GM19395 (cell line): ENCODE data around the gene TRAP1.
"Not testable (repeated sequence)": the region's sequence is repeated elsewhere in the genome, so short reads cannot be mapped to it uniquely, and the experiment has no call there.

Source experiments
- ATAC-seq: cut with Tn5 transposase; IDR thresholded peaks from one replicate; pipeline ENCODE4 v1.9.1; 2021; ENCODE audit warnings: mild to moderate bottlenecking, moderate library complexity; ENCODE audit not compliant: unreplicated experiment

The TRAP1 gene

DNA sequence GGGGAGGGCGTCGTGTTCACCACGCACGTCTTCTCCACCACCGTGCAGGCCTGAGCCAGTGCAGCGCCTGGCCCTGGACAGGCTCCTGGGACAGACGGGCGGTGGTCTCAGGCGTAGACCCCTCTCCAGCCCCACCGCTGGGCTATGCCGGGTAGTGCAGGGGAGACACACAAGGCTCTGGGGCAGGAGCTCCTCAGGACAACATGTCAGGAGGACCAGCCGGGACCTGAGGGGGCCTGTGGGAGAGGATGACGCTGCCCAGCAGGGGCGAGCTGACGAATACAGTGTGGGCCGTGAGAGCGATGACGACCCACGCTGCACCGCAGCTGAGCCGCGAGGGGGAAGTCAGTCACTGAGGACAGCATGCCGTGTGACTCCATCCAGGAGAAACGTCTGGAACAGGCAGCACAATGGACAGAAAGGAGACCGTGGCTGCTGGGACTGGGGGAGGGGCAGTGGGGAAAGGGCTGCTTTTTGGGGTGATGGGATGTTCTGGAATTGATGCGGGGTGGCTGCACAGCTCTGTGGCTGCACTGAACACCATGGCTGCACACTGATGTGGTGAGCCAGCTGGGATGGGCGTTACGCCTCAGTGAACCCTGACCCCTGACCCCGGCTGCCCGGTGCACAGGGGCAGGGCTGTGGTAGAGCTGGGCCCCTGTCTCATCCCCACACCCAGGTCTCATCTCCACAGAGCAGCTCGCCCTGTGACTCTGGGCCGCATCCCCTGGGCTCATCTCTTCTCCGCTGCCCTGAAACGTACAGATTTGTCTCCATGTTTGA lies 42.6 kb downstream of the TRAP1 start:
- no peak for ATAC-seq

- ATAC-seq: no peak
These were observed 43.5 kb downstream of the TRAP1 start for GRCh38 chr16:3673676-3674377.

DNA sequence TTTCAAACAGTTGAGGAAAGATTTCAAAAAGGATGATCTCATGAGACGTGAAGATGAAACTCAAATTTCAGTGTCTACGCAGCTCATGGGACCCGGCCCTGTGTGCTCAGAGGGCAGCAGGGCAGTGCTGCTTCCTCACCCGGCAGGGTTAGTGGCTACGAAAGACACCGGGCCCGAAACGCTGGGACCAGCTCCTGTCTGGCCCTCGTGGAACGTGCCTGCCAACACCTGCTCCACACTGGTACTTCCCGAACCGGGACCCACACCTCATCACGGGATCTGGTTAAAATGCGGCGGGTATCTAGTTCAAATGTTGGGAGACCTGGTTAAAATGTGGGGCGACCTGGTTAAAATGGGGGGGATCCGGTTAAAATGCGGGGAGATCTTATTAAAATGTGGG lies 44.1 kb downstream of the TRAP1 start:
- no peak for ATAC-seq

GRCh38 chr16:3672571-3673041 lies 44.7 kb downstream of the TRAP1 start:
- ATAC-seq: no peak

DNA sequence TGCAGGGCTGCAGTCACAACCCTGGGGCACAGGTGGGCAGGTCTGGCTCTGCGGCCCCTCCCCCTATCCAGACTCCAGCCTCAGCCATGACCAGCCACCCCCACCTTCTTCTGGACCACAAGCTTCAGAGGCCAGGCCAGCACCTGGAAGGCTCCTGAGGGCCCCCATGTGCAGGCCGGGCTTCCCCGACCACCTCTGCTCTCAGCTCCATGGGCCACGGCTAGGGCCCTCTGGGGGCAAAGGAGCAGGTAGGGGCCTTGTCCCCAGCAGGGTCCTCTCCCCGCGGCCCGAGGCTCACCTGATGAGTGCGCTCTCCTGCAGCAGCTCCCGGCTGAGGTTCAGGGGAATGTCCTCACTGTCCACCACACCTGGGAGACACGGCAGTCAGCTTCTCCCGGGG lies 45.9 kb downstream of the TRAP1 start:
- ATAC-seq: no peak

- no peak for ATAC-seq
These were observed 46.6 kb downstream of the TRAP1 start for GRCh38 chr16:3670711-3671110.

GRCh38 chr16:3669082-3669481 lies 48.2 kb downstream of the TRAP1 start:
- ATAC-seq: no peak

- ATAC-seq: no peak
These were observed 48.7 kb downstream of the TRAP1 start for GRCh38 chr16:3668626-3669025.

DNA sequence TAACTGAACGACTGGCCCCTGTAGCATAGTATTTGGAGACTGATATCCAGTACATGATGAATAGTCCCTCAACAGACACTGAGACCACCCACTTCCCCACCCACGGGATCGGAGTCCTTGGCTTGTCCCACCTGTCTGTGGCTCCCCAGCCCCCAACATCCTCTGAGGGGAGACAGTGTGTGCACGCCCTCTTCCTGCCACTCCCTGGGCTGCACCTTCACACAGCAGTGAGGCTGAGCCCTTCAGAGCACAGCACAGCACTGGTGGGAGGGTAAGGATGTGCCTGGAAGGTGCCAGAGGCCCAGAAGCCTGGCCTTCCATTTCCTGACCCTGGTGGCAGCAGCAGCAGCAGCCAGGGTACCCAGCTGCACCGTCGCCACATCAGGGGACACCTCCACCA lies 51.8 kb downstream of the TRAP1 start:
- ATAC-seq: no peak

GRCh38 chr16:3664187-3664896 lies 53.0 kb downstream of the TRAP1 start:
- ATAC-seq: no peak

DNA sequence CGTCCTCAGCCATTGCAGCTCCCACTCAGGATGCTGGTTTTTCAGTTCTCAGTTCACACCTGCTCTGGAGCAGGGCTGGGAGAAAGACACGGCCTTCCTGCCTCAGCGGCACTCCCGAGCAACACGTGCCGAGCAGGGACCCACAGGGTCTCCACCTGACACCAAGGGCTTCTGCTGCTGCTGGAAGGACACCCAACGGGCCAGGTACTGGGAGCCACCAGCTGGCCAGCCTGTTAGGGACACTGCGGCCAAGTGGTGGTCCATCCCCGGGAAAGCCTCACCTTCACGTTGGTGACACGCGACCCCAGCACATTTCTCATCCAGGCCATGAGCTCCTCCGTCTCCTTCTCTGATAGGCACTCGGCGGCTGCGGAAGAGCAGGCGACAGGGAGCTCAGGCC lies 54.7 kb downstream of the TRAP1 start:
- no peak for ATAC-seq

GRCh38 chr16:3661922-3662321 lies 55.4 kb downstream of the TRAP1 start:
- no peak for ATAC-seq

- ATAC-seq: no peak
These were observed 56.0 kb downstream of the TRAP1 start for GRCh38 chr16:3661311-3661710.

DNA sequence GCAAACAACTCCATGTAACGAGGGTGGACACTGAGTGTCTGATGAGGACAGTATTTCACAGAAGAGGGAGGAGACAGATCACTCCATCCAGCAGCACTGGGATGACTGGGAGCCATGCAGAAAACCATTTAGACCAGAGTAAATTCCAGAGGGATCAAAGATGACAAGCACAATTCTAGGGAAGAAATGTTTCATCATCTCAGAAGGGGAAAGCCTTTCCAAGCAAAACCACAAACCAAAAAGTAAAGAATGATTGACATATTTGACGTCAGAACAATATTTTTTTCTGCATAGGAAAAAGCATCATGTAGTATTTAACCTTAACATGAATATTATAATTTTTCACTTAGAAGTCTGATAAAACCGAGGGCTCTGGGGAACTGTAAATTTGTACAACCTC lies 58.1 kb downstream of the TRAP1 start:
- ATAC-seq: no peak

- ATAC-seq: no peak
These were observed 60.5 kb downstream of the TRAP1 start for GRCh38 chr16:3656491-3657468.

- ATAC-seq: not testable (repeated sequence)
These were observed 61.2 kb downstream of the TRAP1 start for GRCh38 chr16:3656160-3656490.

DNA sequence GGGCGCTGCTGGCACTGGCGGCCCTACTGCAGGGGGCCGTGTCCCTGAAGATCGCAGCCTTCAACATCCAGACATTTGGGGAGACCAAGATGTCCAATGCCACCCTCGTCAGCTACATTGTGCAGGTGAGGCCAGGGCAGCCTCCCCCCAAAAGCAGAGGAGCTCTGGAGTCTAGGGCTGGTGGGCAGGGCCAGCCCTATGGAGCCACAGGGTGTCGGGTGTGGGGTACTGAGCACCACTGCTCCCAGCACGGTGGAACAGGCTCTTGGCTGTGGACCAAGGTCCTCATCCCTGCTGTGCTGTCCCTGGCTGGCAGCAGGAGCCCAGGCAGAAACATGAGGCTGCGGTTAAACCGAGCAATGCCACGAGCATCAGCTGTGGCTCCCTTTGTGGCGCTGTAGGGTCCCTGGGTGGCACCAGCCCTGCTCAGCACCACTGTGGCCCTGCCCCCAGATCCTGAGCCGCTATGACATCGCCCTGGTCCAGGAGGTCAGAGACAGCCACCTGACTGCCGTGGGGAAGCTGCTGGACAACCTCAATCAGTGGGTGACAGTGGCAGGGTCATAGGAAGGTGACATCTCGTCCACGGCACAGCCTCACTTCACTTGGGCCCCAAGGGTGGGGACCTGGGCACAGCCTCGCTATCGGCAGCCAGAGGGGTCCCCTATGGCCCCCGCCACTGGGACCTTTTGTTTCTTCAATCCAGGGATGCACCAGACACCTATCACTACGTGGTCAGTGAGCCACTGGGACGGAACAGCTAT lies 61.7 kb downstream of the TRAP1 start:
- no peak for ATAC-seq

GRCh38 chr16:3655030-3655395 lies 62.3 kb downstream of the TRAP1 start:
- ATAC-seq: no peak

DNA sequence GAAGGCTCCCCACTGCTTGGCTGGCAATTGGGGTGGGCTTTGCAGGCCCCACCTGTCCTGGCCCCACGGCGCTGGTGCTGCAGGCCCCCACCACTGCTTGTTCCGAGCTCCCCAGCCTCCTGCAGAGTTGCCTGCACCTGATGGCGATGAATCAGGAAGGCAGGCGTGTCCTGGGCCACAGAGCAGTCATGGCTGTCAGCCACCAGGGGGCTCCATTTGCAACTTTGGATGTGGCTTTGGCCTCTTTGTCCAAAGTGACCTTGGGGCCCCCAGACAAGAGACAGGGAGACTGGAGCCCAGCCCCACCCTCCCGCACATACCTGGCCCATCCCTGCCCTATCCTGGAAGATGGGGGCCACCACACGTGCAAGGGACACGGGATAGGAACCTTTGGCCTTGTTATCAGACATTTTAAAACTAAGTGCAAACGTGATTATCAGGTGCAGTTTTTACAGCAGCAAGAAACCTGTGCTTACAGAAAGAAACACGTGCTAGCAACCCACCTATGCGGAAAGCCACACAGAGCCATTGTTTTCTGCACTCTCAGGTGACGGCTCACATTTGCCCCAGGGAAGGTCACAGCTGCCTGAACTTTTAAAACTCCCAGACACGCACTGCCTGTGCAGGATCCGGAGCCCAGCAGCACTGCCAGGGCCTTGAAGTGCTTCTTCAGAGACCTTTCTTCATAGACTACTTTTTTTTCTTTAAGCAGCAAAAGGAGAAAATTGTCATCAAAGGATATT lies 62.9 kb downstream of the TRAP1 start, which contains the start of gene DNASE1:
DNASE1 (plus strand) TSS at position 443 of the 743 bp plus-strand sequence. CDS start 683 bp downstream, outside the sequence.
- no peak for ATAC-seq
